HG03196 (cell line): Measurements from ENCODE around the gene RCAN2.

Experiments used
- ATAC-seq: cut with Tn5 transposase; IDR thresholded peaks from one replicate; pipeline ENCODE4 v1.9.1; 2021; ENCODE audit not compliant: unreplicated experiment

The RCAN2 gene

DNA sequence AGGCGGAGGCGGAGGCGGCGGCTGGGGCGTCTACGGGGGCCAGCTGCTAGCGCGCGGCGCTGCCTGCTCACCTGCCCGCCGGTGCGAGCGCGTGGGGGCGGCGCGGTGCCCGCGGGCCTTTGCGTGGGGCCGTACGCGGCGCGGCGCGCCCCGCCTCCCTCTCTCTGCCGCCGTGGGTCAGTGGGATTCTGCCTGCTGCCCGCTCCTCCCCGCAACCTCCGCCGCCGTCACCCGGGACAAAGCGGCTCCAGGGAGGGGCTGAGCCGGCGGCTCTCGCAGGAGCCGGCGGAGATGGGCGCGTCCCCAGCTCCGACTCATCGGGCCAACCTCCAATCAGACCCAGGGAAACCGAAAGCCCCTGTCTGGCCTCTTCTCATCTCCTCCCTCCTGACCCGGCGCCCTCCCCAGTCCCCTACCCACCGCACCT, at the start of gene RCAN2:
RCAN2 (minus strand) TSS at position 249 of the 427 bp plus-strand sequence.
- no peak for ATAC-seq

GRCh38 chr6:46539866-46540265, 48.6 kb upstream of the RCAN2 start:
- no peak for ATAC-seq

DNA sequence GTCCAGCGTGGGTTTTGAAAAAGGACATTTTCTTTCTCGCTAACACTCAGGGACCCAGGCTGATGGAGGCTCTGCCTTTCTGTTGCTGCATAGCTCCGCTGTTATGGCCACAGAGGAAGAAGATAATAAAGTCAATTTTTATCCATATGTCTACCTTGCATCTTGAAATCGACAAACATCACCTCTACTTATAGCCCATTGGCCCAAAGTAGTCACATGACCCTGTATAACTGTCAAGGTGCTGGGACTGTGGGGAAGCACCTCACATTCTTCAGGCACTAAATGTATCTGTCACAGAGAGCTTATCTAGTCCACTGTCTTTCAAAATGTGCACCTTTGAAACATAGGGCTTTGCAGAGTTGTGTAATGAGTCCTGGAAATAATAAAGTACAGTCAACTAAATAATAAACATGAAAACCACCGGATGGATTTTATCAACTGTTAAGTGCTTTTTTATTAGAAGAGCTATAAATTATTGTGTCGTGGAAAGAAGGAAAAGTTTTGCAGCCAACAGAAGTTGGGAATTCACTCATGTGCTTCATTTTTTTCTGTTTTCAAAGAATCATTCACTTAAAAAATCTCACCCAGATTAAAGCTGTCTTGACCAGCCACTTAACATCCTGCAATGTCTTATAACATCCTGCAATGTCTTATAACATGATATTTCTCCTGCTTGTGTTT, 47.7 kb upstream of the RCAN2 start:
- no peak for ATAC-seq

DNA sequence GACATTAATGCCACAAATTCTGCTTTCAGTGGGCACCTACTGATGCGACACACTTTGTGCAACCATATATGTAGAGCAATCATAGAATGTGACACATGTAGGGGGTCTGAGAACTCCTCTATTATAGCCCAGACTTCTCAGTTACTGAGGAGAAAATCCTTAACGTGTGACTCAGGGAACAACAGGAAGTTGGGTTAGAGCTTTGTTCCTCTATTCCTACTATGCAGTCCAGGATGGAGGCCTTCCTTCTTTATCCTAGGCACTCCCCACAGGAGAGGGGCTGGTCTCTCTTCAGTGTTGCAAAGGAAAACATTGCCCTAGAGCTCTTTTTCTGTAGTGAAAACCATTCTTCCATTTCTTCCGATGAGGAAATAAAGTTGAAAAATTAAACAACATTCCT, 39.6 kb upstream of the RCAN2 start:
- ATAC-seq: no peak

DNA sequence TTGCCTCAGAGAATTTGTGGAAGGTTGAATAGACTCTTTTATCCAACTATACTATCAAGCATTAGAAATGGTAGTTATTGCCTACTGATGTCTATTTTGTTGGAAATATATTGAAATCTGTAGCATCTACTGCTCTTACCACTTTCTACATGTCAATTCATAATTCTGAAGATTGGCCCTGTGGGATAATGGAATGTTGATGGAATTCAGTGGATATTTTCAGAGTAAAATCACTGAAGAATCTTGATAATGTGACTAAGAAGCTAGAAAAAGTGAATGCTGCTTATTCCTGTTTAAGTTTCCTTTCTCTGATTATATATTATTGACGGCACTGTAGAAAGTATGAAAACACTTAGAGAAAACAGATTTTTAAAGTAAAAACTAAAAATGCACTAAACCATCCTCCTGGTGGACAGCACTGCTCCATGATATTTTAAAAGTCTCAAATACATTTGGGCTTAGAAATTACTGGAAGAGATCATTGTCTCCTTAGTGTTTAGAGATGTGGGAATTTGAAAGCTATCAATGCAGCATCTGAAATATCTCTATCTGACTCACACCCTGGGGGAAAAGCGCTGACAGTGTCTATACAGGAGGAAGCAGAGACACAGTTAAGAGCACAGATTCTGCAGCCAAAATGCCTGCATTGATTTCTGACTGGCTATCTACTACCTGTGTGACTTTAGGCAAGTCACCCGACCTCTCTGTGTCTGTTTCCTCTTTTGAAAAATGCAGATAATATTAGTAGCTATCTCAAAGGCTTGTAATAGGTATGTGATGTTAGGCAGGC, 37.9 kb upstream of the RCAN2 start:
- ATAC-seq: no peak

- no peak for ATAC-seq
Measured at GRCh38 chr6:46526607-46527006, 35.4 kb upstream of the RCAN2 start.

DNA sequence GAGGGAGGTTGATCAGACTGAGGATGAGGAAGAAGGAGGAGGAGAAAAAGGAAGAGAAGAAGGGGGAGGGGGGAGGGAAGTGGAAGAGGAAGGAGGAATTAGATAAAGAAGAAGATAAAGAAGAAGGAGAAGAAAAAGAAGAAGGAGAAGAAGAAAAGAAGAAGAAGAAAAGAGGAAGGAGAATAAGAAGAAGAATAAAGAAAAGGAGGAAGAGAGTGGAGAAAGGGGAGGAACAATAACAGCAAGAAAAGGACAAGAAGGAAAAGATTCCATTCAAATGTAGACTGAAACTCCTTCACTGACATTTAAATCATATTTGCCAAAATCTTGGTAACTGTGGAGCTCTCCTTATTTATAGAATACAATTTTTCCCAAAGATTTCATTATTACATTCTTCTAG, 34.3 kb upstream of the RCAN2 start:
- ATAC-seq: no peak

- ATAC-seq: no peak
Measured at GRCh38 chr6:46521464-46521971, 30.3 kb upstream of the RCAN2 start.

GRCh38 chr6:46517202-46517601, 26.0 kb upstream of the RCAN2 start:
- no peak for ATAC-seq

GRCh38 chr6:46513533-46513932, 22.3 kb upstream of the RCAN2 start:
- no peak for ATAC-seq

- ATAC-seq: no peak
Measured at GRCh38 chr6:46511320-46511719, 20.1 kb upstream of the RCAN2 start.

DNA sequence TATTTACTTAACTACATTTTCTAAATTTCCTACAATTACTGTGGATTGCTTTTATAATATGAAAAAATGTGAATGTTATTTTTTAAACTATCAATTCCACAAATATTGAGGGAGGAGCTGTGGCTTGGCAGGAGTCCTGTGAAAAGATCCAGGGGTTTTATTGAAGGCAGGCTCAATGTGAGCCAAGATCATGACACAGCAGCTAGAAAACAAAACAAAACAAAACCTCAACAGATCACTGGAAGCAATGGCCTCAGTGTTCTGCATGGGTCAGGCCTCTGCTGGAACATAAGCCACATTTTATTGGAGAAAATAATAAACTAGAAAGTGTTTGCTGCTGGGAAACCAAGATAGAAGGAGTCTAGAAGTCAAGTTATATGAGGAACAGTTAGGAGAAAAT, 19.4 kb upstream of the RCAN2 start:
- ATAC-seq: no peak

DNA sequence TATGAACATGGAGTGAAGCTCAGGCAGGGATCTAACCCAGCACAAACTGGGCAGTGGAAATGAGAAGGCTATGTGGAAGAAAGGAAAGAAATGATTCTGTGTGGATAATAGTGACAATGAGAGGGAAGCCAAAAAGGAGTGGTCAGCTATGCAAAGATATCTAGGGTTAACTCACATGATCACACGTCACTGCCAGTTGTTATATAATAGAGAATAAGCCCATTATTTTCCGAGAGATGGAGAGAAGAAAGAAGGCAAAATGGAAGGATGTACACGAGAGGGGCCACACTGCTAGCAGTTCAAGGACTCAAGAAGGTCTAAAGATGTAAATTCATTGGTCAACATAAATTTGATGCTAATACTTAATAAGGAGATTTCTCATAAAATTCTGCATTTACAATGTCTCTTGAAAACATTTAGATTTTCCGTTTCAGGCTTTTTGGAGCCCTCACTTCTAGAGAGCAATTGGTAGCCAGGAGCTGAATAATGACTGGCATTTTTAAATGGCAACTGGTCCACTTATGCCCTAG, 18.8 kb upstream of the RCAN2 start:
- ATAC-seq: no peak

- ATAC-seq: no peak
Measured at GRCh38 chr6:46509063-46509462, 17.8 kb upstream of the RCAN2 start.

DNA sequence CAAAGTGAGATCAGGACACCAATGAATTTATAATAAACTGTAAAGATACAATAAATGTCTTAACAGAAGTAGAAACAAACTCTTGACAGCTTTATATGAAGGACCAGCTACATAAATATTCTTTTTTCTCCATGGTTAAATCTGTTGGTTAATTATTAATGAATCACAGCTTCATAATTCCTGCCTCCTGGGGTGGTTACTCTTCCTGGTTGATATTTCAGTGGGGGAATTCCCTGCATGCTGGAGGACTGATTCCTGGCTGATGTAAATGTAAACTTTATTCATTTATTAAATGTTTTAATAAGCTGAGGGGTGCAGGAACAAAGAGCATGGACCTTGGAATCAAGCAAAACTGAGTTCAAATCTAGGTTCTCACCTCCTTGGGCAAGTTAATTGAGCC, 16.2 kb upstream of the RCAN2 start:
- ATAC-seq: no peak

- ATAC-seq: no peak
Measured at GRCh38 chr6:46505693-46506512, 14.7 kb upstream of the RCAN2 start.

GRCh38 chr6:46504242-46504641, 13.0 kb upstream of the RCAN2 start:
- ATAC-seq: no peak

DNA sequence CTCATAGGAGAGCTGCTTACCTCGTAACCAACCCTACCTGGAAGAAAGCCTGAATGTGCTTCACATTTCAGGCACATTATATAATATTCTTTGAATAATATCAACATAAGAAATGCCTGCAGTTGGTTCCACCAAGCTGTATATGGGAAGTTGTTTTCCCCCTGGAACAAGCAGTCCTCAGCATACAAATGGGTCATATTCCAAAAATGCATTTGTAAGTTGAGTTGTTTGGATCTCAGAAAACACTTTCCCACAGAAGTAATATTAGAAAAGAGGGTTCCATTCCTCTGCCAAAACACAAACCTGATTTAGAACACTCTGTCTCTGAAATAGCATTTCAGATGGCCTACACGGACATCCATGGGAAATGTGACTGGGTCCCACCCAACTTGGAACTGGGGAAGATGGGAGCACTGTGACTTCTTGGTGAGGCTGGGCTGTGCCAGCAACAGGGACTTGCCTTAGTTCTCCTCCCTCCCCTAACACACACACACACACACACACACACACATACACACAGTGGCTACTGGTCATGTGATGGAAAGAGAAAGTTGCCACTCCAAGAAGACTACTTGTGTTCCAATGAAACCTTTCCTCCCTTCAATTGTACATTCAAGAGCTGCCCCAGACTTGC, 11.4 kb upstream of the RCAN2 start:
- no peak for ATAC-seq

GRCh38 chr6:46501136-46502089, 10.2 kb upstream of the RCAN2 start:
- no peak for ATAC-seq

GRCh38 chr6:46500382-46500781, 9.1 kb upstream of the RCAN2 start:
- no peak for ATAC-seq
